H9 (cell line): ENCODE data around the gene FUZ. TPM values are rescaled to one million over a fixed set of nuclear protein-coding genes. Genes with fewer than 3 reads are reported as not detected.

ENCODE experiments used
- DNase-seq: peaks from one replicate; pipeline ENCODE4 v3.0.0-alpha.2; 2017
- H2AFZ ChIP-seq: one replicate; pipeline ENCODE4 v1.6.1; 2013; ENCODE audit warnings: mild to moderate bottlenecking, low read length, control low read depth, moderate library complexity
- H2AK5ac ChIP-seq: 2 replicates; pipeline ENCODE4 v1.6.1; 2013; ENCODE audit warnings: low read length, control low read depth, mixed read lengths; ENCODE audit not compliant: insufficient read length
- H2BK120ac ChIP-seq: one replicate; pipeline ENCODE4 v1.6.1; 2013; ENCODE audit warnings: low read depth, mild to moderate bottlenecking, low read length, control low read depth, inconsistent platforms; ENCODE audit not compliant: poor library complexity, severe bottlenecking
- H2BK12ac ChIP-seq: 2 replicates; pipeline ENCODE4 v1.6.1; 2013; ENCODE audit warnings: low read length, control low read depth, mixed read lengths, low read depth; ENCODE audit not compliant: insufficient read length
- H2BK15ac ChIP-seq: 2 replicates; pipeline ENCODE4 v1.6.1; 2013; ENCODE audit warnings: low read depth, low read length, control low read depth
- H2BK20ac ChIP-seq: one replicate; pipeline ENCODE4 v1.6.1; 2013; ENCODE audit warnings: low read depth, mild to moderate bottlenecking, low read length, control low read depth, inconsistent platforms; ENCODE audit not compliant: poor library complexity, severe bottlenecking
- H2BK5ac ChIP-seq: 2 replicates; pipeline ENCODE4 v1.6.1; 2013; ENCODE audit warnings: low read length, control low read depth, mixed read lengths; ENCODE audit not compliant: insufficient read length
- H3K14ac ChIP-seq: 2 replicates; pipeline ENCODE4 v1.6.1; 2013; ENCODE audit warnings: low read length, control low read depth; ENCODE audit not compliant: insufficient read depth
- H3K18ac ChIP-seq: 2 replicates; pipeline ENCODE4 v1.6.1; 2013; ENCODE audit warnings: low read depth, mild to moderate bottlenecking, mixed read lengths, low read length, control low read depth; ENCODE audit not compliant: insufficient read length
- H3K23ac ChIP-seq: 2 replicates; pipeline ENCODE4 v1.6.1; 2013; ENCODE audit warnings: low read length, control low read depth, mixed read lengths, low read depth; ENCODE audit not compliant: insufficient read length
- H3K23me2 ChIP-seq: 2 replicates; pipeline ENCODE4 v1.6.1; 2013; ENCODE audit warnings: low read depth, mild to moderate bottlenecking, mixed read lengths, low read length, control low read depth; ENCODE audit not compliant: insufficient read length, poor library complexity, severe bottlenecking
- H3K27ac ChIP-seq: 2 replicates; pipeline ENCODE4 v1.5.1; 2013; ENCODE audit warnings: low read length, control low read depth, mixed read lengths, low read depth; ENCODE audit not compliant: insufficient read length
- H3K27me3 ChIP-seq: 2 replicates; pipeline ENCODE4 v1.6.1; 2013; ENCODE audit warnings: low read length, control low read depth, inconsistent platforms; ENCODE audit not compliant: insufficient read depth
- H3K4ac ChIP-seq: 2 replicates; pipeline ENCODE4 v1.6.1; 2013; ENCODE audit warnings: low read depth, mild to moderate bottlenecking, control low read depth, inconsistent platforms, low read length, moderate library complexity
- H3K4me1 ChIP-seq: 2 replicates; pipeline ENCODE4 v1.6.1; 2013; ENCODE audit warnings: low read length, control low read depth, inconsistent platforms; ENCODE audit not compliant: insufficient read depth
- H3K4me2 ChIP-seq: 2 replicates; pipeline ENCODE4 v1.6.1; 2013; ENCODE audit warnings: low read length, control low read depth, mixed read lengths; ENCODE audit not compliant: insufficient read length, insufficient read depth
- H3K56ac ChIP-seq: 2 replicates; pipeline ENCODE4 v1.6.1; 2013; ENCODE audit warnings: low read depth, mild to moderate bottlenecking, mixed read lengths, low read length, control low read depth; ENCODE audit not compliant: insufficient read length
- H3K79me1 ChIP-seq: 2 replicates; pipeline ENCODE4 v1.6.1; 2013; ENCODE audit warnings: low read depth, mild to moderate bottlenecking, moderate library complexity, low read length, control low read depth, inconsistent platforms; ENCODE audit not compliant: insufficient read depth, poor library complexity, severe bottlenecking
- H3K79me2 ChIP-seq: 2 replicates; pipeline ENCODE4 v1.6.1; 2013; ENCODE audit warnings: low read length, control low read depth, inconsistent platforms; ENCODE audit not compliant: insufficient read depth
- H3K9ac ChIP-seq: 2 replicates; pipeline ENCODE4 v1.6.1; 2013; ENCODE audit warnings: low read length, control low read depth, mixed read lengths; ENCODE audit not compliant: insufficient read length; ENCODE audit errors: extremely low read depth
- H3K9me3 ChIP-seq: one replicate; pipeline ENCODE4 v1.6.1; 2013; ENCODE audit warnings: low read depth, low read length, inconsistent platforms; ENCODE audit not compliant: control insufficient read depth
- H3T11ph ChIP-seq: one replicate; pipeline ENCODE4 v1.6.1; 2013; ENCODE audit warnings: mild to moderate bottlenecking, low read length, control low read depth, inconsistent platforms
- H4K20me1 ChIP-seq: one replicate; pipeline ENCODE4 v1.6.1; 2013; ENCODE audit not compliant: control insufficient read depth, insufficient read length, insufficient read depth
- H4K5ac ChIP-seq: 2 replicates; pipeline ENCODE4 v1.6.1; 2013; ENCODE audit warnings: low read depth, mild to moderate bottlenecking, mixed read lengths, low read length, control low read depth; ENCODE audit not compliant: insufficient read length
- H4K8ac ChIP-seq: replicated peaks from 2 replicates; pipeline ENCODE4 v1.6.1; 2013; ENCODE audit warnings: low read length, control low read depth, mixed read lengths, low read depth; ENCODE audit not compliant: insufficient read length
- H4K91ac ChIP-seq: 2 replicates; pipeline ENCODE4 v1.6.1; 2013; ENCODE audit warnings: low read depth, mild to moderate bottlenecking, moderate library complexity, mixed read lengths, low read length, control low read depth; ENCODE audit not compliant: insufficient read length
- H3K27ac Mint-ChIP-seq, 3 experiments: 2 replicates in 2 of 3; 3 replicates in 1 of 3; pipeline ENCODE4 v1.8.0; 2020 to 2021; ENCODE audit warnings: mixed read lengths in 3 of 3, mild to moderate bottlenecking in 1 of 3, moderate library complexity in 1 of 3
- H3K27me3 Mint-ChIP-seq: 2 replicates; pipeline ENCODE4 v1.8.0; 2021; ENCODE audit warnings: low read depth, mild to moderate bottlenecking, moderate library complexity, mixed read lengths
- H3K36me3 Mint-ChIP-seq, 3 experiments: 2 replicates in 2 of 3; 3 replicates in 1 of 3; pipeline ENCODE4 v1.8.0; 2020 to 2021; ENCODE audit warnings: low read depth in 3 of 3, mixed read lengths in 3 of 3; ENCODE audit not compliant: insufficient read depth in 1 of 3
- H3K4me1 Mint-ChIP-seq, 2 experiments: 2 replicates each; pipeline ENCODE4 v1.8.0; 2020; ENCODE audit warnings: mixed read lengths in 2 of 2
- H3K4me3 Mint-ChIP-seq, 2 experiments: 2 replicates in 1 of 2; 3 replicates in 1 of 2; pipeline ENCODE4 v1.8.0; 2020 to 2021; ENCODE audit warnings: mild to moderate bottlenecking in 2 of 2, mixed read lengths in 2 of 2, moderate library complexity in 1 of 2
- H3K9me3 Mint-ChIP-seq, 2 experiments: 2 replicates in 1 of 2; 3 replicates in 1 of 2; pipeline ENCODE4 v1.8.0; 2020; ENCODE audit warnings: mild to moderate bottlenecking in 2 of 2, mixed read lengths in 2 of 2, moderate library complexity in 1 of 2
- CTCF ChIP-seq: fragments of 200-600 bp; sonication (generic); conservative IDR thresholded peaks from 3 replicates; pipeline ENCODE4 v1.8.0; 2021; ENCODE audit warnings: antibody characterized with exemption, mild to moderate bottlenecking
- WGBS: extraction: QIAGEN DNeasy Blood & Tissue Kit; methylation state at CpG from one replicate; pipeline ENCODE4 v1.1.7; 2013; ENCODE audit warnings: missing lambda C conversion rate, low lambda C conversion rate, mixed read lengths; ENCODE audit not compliant: insufficient read length; ENCODE audit errors: extremely low coverage; 5-methylcytosine and 5-hydroxymethylcytosine counted together
- total RNA-seq: library from RNA; stranded (reverse); gene quantifications from 2 replicates; pipeline ENCODE4 v1.2.1, GENCODE V29; 2021

Gene FUZ
- total RNA-seq, 1 experiment from 2014 or later: 25.1 TPM

GRCh38 chr19:49807904-49808675 is 5.0 kb downstream of the FUZ start:
- peak overlapping the region; percentile 28 for H3K9ac ChIP-seq
- DNase-seq: no peak
- no peak overlapping the region for H3K27ac ChIP-seq
- H4K20me1 ChIP-seq: no peaks in the 10 kb centered on the region
- no peak overlapping the region for H2BK120ac ChIP-seq
- H3K36me3 Mint-ChIP-seq: peaks cover 18 to 37% (median 35%) of the 10 kb centered on the region in 3 experiments; a peak in 6 of 7 replicates
- H3K4ac ChIP-seq: no peak overlapping the region
- no peak overlapping the region for H4K91ac ChIP-seq
- H3K27ac Mint-ChIP-seq: no peak overlapping the region
- H3K79me2 ChIP-seq: no peaks in the 10 kb centered on the region
- H3K14ac ChIP-seq: no peak overlapping the region
- H3K4me1 Mint-ChIP-seq: peaks cover 16 to 36% of the 10 kb centered on the region in 2 experiments
- H3K79me1 ChIP-seq: no peaks in the 10 kb centered on the region
- peaks cover 13% of the 10 kb centered on the region for H3K23me2 ChIP-seq
- H3K9me3 Mint-ChIP-seq: no peaks in the 10 kb centered on the region; a peak in 2 of 5 replicates
- no peak overlapping the region for H4K8ac ChIP-seq
- H3K27me3 ChIP-seq: no peaks in the 10 kb centered on the region
- H2BK5ac ChIP-seq: no peak overlapping the region
- peak overlapping the region; percentile 22 for H3K4me2 ChIP-seq
- H3T11ph ChIP-seq: no peak overlapping the region
- H3K23ac ChIP-seq: no peak overlapping the region
- no peak overlapping the region for H2BK20ac ChIP-seq
- no peak overlapping the region for H2AFZ ChIP-seq
- no peak overlapping the region for H4K5ac ChIP-seq
- H3K9me3 ChIP-seq: no peaks in the 10 kb centered on the region
- H3K4me3 Mint-ChIP-seq: peak overlapping the region in 1 of 2 experiments; percentile 83; a peak in 3 of 5 replicates
- peaks cover 7% of the 10 kb centered on the region for H3K27me3 Mint-ChIP-seq
- H3K4me1 ChIP-seq: peaks cover 3% of the 10 kb centered on the region
- H2BK15ac ChIP-seq: no peak overlapping the region
- TF ChIP-seq CTCF: no peak
- no peak overlapping the region for H3K56ac ChIP-seq
- peak overlapping the region; percentile 73 for H3K18ac ChIP-seq
- H2BK12ac ChIP-seq: no peak overlapping the region
- WGBS: no CpG with 5 or more reads among the region's 20 CpGs
- no peak overlapping the region for H2AK5ac ChIP-seq
